Loucy (cell line): ENCODE data around the gene CRYGS.

Experiments used
- H2AFZ ChIP-seq: fragments of 200-600 bp; sonication (generic); 2 replicates; pipeline ENCODE4 v1.6.0; 2016; ENCODE audit warnings: antibody characterized with exemption, mild to moderate bottlenecking, low read length, moderate library complexity
- H3F3A ChIP-seq: fragments of 200-600 bp; 2 replicates; pipeline ENCODE4 v1.6.0; 2016; ENCODE audit warnings: antibody characterized with exemption, low read depth, mild to moderate bottlenecking
- H3K27me3 ChIP-seq: fragments of 200-600 bp; sonication (generic); 2 replicates; pipeline ENCODE4 v1.6.1; 2014; ENCODE audit warnings: low read length, mild to moderate bottlenecking; ENCODE audit not compliant: insufficient read depth, poor library complexity, severe bottlenecking
- H3K36me3 ChIP-seq: fragments of 200-600 bp; sonication (generic); 2 replicates; pipeline ENCODE4 v1.6.1; 2016; ENCODE audit warnings: low read length; ENCODE audit not compliant: insufficient read depth
- H3K4me1 ChIP-seq: fragments of 200-600 bp; sonication (generic); 2 replicates; pipeline ENCODE4 v1.5.1; 2014; ENCODE audit warnings: low read length, mild to moderate bottlenecking; ENCODE audit not compliant: insufficient read depth, poor library complexity, severe bottlenecking
- H3K4me2 ChIP-seq: fragments of 200-600 bp; sonication (generic); 2 replicates; pipeline ENCODE4 v1.6.0; 2014; ENCODE audit warnings: antibody characterized with exemption, low read length, low read depth, mild to moderate bottlenecking; ENCODE audit not compliant: poor library complexity, severe bottlenecking
- H3K4me3 ChIP-seq: fragments of 200-600 bp; sonication (generic); 2 replicates; pipeline ENCODE4 v1.5.1; 2014; ENCODE audit warnings: low read length, mild to moderate bottlenecking, mixed read lengths; ENCODE audit not compliant: poor library complexity, severe bottlenecking
- H3K79me2 ChIP-seq: fragments of 200-600 bp; sonication (generic); 2 replicates; pipeline ENCODE4 v1.6.1; 2014; ENCODE audit warnings: low read length; ENCODE audit not compliant: insufficient read depth
- H3K9ac ChIP-seq: fragments of 200-600 bp; sonication (generic); 2 replicates; pipeline ENCODE4 v1.6.0; 2014; ENCODE audit warnings: mild to moderate bottlenecking, low read depth, low read length, moderate library complexity; ENCODE audit not compliant: poor library complexity, severe bottlenecking
- H3K9me2 ChIP-seq: fragments of 200-600 bp; sonication (generic); replicated peaks from 2 replicates; pipeline ENCODE4 v1.6.1; 2016; ENCODE audit warnings: low read depth, low read length, mixed read lengths
- H3K9me3 ChIP-seq: fragments of 200-600 bp; sonication (generic); 2 replicates; pipeline ENCODE4 v1.6.1; 2014; ENCODE audit warnings: mild to moderate bottlenecking, antibody characterized with exemption, low read length, low read depth; ENCODE audit not compliant: insufficient read depth
- H4K20me1 ChIP-seq: fragments of 200-600 bp; sonication (generic); 2 replicates; pipeline ENCODE4 v1.6.0; 2014; ENCODE audit warnings: antibody characterized with exemption, low read length, mild to moderate bottlenecking; ENCODE audit not compliant: insufficient read depth, poor library complexity, severe bottlenecking
- CTCF ChIP-seq: fragments of 200-600 bp; sonication (generic); conservative IDR thresholded peaks from 2 replicates; pipeline ENCODE4 v1.5.1; 2014; ENCODE audit warnings: mild to moderate bottlenecking, antibody characterized with exemption, low read length
- EZH2phosphoT487 ChIP-seq: fragments of 200-600 bp; IDR thresholded peaks from 2 replicates; pipeline ENCODE4 v1.6.1; 2018; ENCODE audit warnings: antibody characterized with exemption, mild to moderate bottlenecking, moderate library complexity, borderline replicate concordance

Gene CRYGS

GRCh38 chr3:186567072-186567921 lies 23.1 kb upstream of the CRYGS start, which contains the start of gene TBCCD1:
TSS of gene TBCCD1 (minus strand) at chr3:186567339. CDS start at chr3:186564329, 3,010 bp downstream.
- TF ChIP-seq CTCF (no peak), EZH2phosphoT487 (no peak)
- Histone ChIP-seq H3K4me1 (peaks cover 47% of the 10 kb centered on the region), H3K4me2 (peak within 1 kb of the TSS; percentile 90), H4K20me1 (peaks cover 12% of the 10 kb centered on the region), H3K9me2 (no peaks in the 10 kb centered on the region), H3F3A (no peaks in the 10 kb centered on the region), H3K27me3 (no peaks in the 10 kb centered on the region), H3K9me3 (no peaks in the 10 kb centered on the region), H3K79me2 (peaks cover 55% of the 10 kb centered on the region), H3K36me3 (no peaks in the 10 kb centered on the region), H3K9ac (peak within 1 kb of the TSS; percentile 86), H2AFZ (peak within 1 kb of the TSS; percentile 98), H3K4me3 (peak within 1 kb of the TSS; percentile 89)

DNA sequence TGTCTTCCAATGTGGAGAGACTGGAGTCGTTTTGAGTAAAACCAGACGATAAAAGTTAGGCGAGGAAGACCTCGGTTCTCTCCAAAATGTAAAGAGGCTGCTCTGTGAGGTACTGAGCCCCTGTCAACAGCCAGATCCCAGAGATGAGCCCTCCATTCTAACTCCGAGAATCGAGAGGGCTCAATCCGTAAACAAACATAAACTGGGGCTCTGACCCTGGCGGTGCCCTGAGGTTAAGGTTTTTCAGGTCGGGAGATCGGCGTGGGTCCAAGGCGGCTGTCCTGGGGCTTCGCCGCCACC lies 22.5 kb upstream of the CRYGS start:
- Histone ChIP-seq H3K79me2 (peaks cover 55% of the 10 kb centered on the region), H4K20me1 (peaks cover 7% of the 10 kb centered on the region), H3K4me1 (peaks cover 46% of the 10 kb centered on the region), H2AFZ (peak overlapping the region; percentile 84), H3K4me3 (peak overlapping the region; percentile 89), H3K27me3 (no peaks in the 10 kb centered on the region), H3K36me3 (no peaks in the 10 kb centered on the region), H3K4me2 (peak overlapping the region; percentile 90), H3F3A (no peaks in the 10 kb centered on the region), H3K9me2 (no peaks in the 10 kb centered on the region), H3K9ac (peak overlapping the region; percentile 86), H3K9me3 (no peaks in the 10 kb centered on the region)
- no peak for TF ChIP-seq EZH2phosphoT487

- Histone ChIP-seq H3F3A (no peaks in the 10 kb centered on the region), H4K20me1 (no peaks in the 10 kb centered on the region), H3K36me3 (no peaks in the 10 kb centered on the region), H3K79me2 (peaks cover 44% of the 10 kb centered on the region), H3K9me3 (no peaks in the 10 kb centered on the region), H3K27me3 (no peaks in the 10 kb centered on the region), H3K4me2 (peak overlapping the region; percentile 57), H3K4me3 (peak overlapping the region; percentile 18), H3K9ac (peak overlapping the region; percentile 36), H2AFZ (no peak overlapping the region), H3K4me1 (peaks cover 49% of the 10 kb centered on the region), H3K9me2 (no peaks in the 10 kb centered on the region)
- TF ChIP-seq CTCF: no peak
- no peak for TF ChIP-seq EZH2phosphoT487
Observed at GRCh38 chr3:186564586-186564985, 20.4 kb upstream of the CRYGS start.
